ENCODE measurements around the gene ANXA3.

DNA sequence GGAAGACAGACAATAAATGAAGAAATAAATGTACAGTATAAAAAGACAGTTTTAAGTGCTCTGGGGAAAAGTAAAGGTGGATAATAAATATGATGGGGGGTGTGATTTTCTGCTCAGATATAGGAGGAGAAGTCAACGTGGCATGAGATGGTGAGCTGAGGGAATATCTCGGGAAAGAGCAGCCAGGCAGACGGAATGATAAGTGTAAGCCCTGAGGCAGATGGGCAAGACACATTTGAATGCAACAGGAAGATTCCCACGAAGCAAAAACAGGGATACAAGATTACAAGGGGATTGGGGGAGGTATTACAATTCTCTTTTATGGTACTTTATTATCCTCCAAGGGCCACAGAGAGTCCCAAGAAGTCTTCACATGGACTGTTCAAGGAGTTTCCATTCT, 11.1 kb downstream of the ANXA3 start:
- TF ChIP-seq, protein P1, sequence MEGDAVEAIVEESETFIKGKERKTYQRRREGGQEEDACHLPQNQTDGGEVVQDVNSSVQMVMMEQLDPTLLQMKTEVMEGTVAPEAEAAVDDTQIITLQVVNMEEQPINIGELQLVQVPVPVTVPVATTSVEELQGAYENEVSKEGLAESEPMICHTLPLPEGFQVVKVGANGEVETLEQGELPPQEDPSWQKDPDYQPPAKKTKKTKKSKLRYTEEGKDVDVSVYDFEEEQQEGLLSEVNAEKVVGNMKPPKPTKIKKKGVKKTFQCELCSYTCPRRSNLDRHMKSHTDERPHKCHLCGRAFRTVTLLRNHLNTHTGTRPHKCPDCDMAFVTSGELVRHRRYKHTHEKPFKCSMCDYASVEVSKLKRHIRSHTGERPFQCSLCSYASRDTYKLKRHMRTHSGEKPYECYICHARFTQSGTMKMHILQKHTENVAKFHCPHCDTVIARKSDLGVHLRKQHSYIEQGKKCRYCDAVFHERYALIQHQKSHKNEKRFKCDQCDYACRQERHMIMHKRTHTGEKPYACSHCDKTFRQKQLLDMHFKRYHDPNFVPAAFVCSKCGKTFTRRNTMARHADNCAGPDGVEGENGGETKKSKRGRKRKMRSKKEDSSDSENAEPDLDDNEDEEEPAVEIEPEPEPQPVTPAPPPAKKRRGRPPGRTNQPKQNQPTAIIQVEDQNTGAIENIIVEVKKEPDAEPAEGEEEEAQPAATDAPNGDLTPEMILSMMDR (IDR thresholded peaks at IDR 0.05; ENCODE audit: poor library complexity, severe bottlenecking) = no peak
- TF ChIP-seq, protein P2, sequence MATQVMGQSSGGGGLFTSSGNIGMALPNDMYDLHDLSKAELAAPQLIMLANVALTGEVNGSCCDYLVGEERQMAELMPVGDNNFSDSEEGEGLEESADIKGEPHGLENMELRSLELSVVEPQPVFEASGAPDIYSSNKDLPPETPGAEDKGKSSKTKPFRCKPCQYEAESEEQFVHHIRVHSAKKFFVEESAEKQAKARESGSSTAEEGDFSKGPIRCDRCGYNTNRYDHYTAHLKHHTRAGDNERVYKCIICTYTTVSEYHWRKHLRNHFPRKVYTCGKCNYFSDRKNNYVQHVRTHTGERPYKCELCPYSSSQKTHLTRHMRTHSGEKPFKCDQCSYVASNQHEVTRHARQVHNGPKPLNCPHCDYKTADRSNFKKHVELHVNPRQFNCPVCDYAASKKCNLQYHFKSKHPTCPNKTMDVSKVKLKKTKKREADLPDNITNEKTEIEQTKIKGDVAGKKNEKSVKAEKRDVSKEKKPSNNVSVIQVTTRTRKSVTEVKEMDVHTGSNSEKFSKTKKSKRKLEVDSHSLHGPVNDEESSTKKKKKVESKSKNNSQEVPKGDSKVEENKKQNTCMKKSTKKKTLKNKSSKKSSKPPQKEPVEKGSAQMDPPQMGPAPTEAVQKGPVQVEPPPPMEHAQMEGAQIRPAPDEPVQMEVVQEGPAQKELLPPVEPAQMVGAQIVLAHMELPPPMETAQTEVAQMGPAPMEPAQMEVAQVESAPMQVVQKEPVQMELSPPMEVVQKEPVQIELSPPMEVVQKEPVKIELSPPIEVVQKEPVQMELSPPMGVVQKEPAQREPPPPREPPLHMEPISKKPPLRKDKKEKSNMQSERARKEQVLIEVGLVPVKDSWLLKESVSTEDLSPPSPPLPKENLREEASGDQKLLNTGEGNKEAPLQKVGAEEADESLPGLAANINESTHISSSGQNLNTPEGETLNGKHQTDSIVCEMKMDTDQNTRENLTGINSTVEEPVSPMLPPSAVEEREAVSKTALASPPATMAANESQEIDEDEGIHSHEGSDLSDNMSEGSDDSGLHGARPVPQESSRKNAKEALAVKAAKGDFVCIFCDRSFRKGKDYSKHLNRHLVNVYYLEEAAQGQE (IDR thresholded peaks at IDR 0.05; ENCODE audit: borderline replicate concordance) = no peak
- TF ChIP-seq EZH2 (IDR thresholded peaks at IDR 0.05; ENCODE audit: borderline replicate concordance, insufficient read depth, low read length, poor library complexity, severe bottlenecking) (no peak), RAD21 (conservative IDR thresholded peaks at IDR 0.05) (no peak), POLR2AphosphoS5 (IDR thresholded peaks at IDR 0.05) (no peak), EP300 (conservative IDR thresholded peaks at IDR 0.05; ENCODE audit: poor library complexity, severe bottlenecking) (no peak), MXI1 (conservative IDR thresholded peaks at IDR 0.05; ENCODE audit: poor library complexity, severe bottlenecking) (no peak)

All from neural cell (in vitro differentiated cells).